Measurements from ENCODE around the gene JAM3. TPM values are rescaled to one million over a fixed set of nuclear protein-coding genes. Genes with fewer than 3 reads are reported as not detected.

JAM3 gene
- total RNA-seq, 1 experiment from 2014 or later, result 32.9 TPM

- TF ChIP-seq, protein P1, sequence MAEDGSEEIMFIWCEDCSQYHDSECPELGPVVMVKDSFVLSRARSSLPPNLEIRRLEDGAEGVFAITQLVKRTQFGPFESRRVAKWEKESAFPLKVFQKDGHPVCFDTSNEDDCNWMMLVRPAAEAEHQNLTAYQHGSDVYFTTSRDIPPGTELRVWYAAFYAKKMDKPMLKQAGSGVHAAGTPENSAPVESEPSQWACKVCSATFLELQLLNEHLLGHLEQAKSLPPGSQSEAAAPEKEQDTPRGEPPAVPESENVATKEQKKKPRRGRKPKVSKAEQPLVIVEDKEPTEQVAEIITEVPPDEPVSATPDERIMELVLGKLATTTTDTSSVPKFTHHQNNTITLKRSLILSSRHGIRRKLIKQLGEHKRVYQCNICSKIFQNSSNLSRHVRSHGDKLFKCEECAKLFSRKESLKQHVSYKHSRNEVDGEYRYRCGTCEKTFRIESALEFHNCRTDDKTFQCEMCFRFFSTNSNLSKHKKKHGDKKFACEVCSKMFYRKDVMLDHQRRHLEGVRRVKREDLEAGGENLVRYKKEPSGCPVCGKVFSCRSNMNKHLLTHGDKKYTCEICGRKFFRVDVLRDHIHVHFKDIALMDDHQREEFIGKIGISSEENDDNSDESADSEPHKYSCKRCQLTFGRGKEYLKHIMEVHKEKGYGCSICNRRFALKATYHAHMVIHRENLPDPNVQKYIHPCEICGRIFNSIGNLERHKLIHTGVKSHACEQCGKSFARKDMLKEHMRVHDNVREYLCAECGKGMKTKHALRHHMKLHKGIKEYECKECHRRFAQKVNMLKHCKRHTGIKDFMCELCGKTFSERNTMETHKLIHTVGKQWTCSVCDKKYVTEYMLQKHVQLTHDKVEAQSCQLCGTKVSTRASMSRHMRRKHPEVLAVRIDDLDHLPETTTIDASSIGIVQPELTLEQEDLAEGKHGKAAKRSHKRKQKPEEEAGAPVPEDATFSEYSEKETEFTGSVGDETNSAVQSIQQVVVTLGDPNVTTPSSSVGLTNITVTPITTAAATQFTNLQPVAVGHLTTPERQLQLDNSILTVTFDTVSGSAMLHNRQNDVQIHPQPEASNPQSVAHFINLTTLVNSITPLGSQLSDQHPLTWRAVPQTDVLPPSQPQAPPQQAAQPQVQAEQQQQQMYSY (CRISPR knock-in tag; IDR thresholded peaks at IDR 0.05), result no peak
- TF ChIP-seq SMAD4 (CRISPR knock-in tag; IDR thresholded peaks at IDR 0.05), result no peak
- no peak for TF ChIP-seq TCF7 (CRISPR knock-in tag; IDR thresholded peaks at IDR 0.05; ENCODE audit: low read depth)
- TF ChIP-seq ERG (CRISPR knock-in tag; IDR thresholded peaks at IDR 0.05), result no peak
- no peak for TF ChIP-seq NR1H2 (CRISPR knock-in tag; IDR thresholded peaks at IDR 0.05)
- no peak for ATAC-seq
- no peak overlapping the region for H3K27ac Mint-ChIP-seq
These were observed 13.8 kb upstream of the JAM3 start for GRCh38 chr11:134055029-134055428.

DNA sequence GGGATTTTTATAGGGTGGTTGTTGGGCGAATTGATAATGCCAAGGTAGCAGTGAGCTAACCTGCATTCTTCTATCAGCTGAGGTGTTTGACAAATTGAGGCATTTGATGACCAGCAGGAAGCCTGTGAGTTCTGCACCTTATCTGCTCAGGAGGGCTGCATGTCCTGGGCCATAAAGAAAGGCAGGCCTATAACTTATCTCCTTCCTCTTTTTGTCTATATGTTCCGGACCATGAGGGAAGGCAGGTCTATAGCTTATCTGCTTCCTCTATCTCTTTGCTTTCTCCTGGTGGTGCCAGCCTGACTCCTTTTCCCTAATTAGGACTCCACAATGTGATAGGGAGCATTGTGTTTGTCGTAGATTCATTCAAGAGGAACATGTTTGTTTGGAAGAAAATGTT is 8.6 kb upstream of the JAM3 start:
- Mint-ChIP-seq H3K36me3 (no peaks in the 10 kb centered on the region), H3K9me3 (no peaks in the 10 kb centered on the region), H3K27me3 (ENCODE audit: low read depth) (no peaks in the 10 kb centered on the region; the same call in 1 of the 2 replicates), H3K4me3 (no peak overlapping the region), H3K27ac (no peak overlapping the region), H3K4me1 (0 out of 2 replicates have a peak, but pooled peaks cover 10% of the 10 kb centered on the region)
- POLR2A ChIA-PET, result interaction anchor here (0.8 to 0.9 kb wide), 2 partner anchors 8 to 23 kb away, joined by 3 read pairs; no protein-coding TSS in a partner anchor
- DNase-seq (ENCODE audit: low spot score), result no peak
- TF ChIP-seq RORB (CRISPR knock-in tag; IDR thresholded peaks at IDR 0.05) (no peak), ZNF232 (CRISPR knock-in tag; IDR thresholded peaks at IDR 0.05) (no peak), HMGXB4 (CRISPR knock-in tag; IDR thresholded peaks at IDR 0.05) (no peak), E2F4 (CRISPR knock-in tag; IDR thresholded peaks at IDR 0.05; ENCODE audit: borderline replicate concordance, low read depth) (no peak), ZBTB21 (CRISPR knock-in tag; IDR thresholded peaks at IDR 0.05; ENCODE audit: borderline replicate concordance) (no peak)
- TF ChIP-seq, protein P2, sequence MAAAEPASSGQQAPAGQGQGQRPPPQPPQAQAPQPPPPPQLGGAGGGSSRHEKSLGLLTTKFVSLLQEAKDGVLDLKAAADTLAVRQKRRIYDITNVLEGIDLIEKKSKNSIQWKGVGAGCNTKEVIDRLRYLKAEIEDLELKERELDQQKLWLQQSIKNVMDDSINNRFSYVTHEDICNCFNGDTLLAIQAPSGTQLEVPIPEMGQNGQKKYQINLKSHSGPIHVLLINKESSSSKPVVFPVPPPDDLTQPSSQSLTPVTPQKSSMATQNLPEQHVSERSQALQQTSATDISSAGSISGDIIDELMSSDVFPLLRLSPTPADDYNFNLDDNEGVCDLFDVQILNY (CRISPR knock-in tag; IDR thresholded peaks at IDR 0.05), result no peak
- TF ChIP-seq, protein P1 (CRISPR knock-in tag; IDR thresholded peaks at IDR 0.05), result no peak
- TF ChIP-seq, protein P3, sequence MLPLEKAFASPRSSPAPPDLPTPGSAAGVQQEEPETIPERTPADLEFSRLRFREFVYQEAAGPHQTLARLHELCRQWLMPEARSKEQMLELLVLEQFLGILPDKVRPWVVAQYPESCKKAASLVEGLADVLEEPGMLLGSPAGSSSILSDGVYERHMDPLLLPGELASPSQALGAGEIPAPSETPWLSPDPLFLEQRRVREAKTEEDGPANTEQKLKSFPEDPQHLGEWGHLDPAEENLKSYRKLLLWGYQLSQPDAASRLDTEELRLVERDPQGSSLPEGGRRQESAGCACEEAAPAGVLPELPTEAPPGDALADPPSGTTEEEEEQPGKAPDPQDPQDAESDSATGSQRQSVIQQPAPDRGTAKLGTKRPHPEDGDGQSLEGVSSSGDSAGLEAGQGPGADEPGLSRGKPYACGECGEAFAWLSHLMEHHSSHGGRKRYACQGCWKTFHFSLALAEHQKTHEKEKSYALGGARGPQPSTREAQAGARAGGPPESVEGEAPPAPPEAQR (CRISPR knock-in tag; IDR thresholded peaks at IDR 0.05), result no peak
- TF ChIP-seq, protein P4, sequence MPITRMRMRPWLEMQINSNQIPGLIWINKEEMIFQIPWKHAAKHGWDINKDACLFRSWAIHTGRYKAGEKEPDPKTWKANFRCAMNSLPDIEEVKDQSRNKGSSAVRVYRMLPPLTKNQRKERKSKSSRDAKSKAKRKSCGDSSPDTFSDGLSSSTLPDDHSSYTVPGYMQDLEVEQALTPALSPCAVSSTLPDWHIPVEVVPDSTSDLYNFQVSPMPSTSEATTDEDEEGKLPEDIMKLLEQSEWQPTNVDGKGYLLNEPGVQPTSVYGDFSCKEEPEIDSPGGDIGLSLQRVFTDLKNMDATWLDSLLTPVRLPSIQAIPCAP (CRISPR knock-in tag; IDR thresholded peaks at IDR 0.05), result no peak
- CTCF ChIA-PET, result interaction anchor here (0.8 to 4.8 kb wide), 3 partner anchors 10 to 12 kb away, joined by 4 to 20 read pairs (median 7); no protein-coding TSS in a partner anchor
- ATAC-seq, result no peak

More at GRCh38 chr11:134055029-134055428, 13.8 kb upstream of the JAM3 start:
- no peak for DNase-seq (ENCODE audit: low spot score)
- Mint-ChIP-seq H3K4me1 (peaks cover 27% of the 10 kb centered on the region), H3K4me3 (no peak overlapping the region), H3K9me3 (no peaks in the 10 kb centered on the region), H3K36me3 (no peaks in the 10 kb centered on the region), H3K27me3 (ENCODE audit: low read depth) (peaks cover 4% of the 10 kb centered on the region; the same call in 1 of the 2 replicates)
- ChIA-PET POLR2A (no interaction called here), CTCF (interaction anchor here (0.6 to 3.4 kb wide), 5 partner anchors 9 to 741 kb away, joined by 3 to 22 read pairs (median 3); no protein-coding TSS in a partner anchor)

All from WTC11 (cell line).